Stimulated activated CD8-positive, alpha-beta memory T cell treated with anti-CD3 and anti-CD28 coated beads, Interleukin-7, amount 100 ng/mL, for 1 hour (primary cell): ENCODE measurements around the gene TSPAN3.

Experiments used
- DNase-seq, 2 donors: peaks; one replicate each; pipeline ENCODE4 v3.0.0-alpha.2; 2020; ENCODE audit warnings: low read depth in 2 of 2

TSPAN3 gene

DNA sequence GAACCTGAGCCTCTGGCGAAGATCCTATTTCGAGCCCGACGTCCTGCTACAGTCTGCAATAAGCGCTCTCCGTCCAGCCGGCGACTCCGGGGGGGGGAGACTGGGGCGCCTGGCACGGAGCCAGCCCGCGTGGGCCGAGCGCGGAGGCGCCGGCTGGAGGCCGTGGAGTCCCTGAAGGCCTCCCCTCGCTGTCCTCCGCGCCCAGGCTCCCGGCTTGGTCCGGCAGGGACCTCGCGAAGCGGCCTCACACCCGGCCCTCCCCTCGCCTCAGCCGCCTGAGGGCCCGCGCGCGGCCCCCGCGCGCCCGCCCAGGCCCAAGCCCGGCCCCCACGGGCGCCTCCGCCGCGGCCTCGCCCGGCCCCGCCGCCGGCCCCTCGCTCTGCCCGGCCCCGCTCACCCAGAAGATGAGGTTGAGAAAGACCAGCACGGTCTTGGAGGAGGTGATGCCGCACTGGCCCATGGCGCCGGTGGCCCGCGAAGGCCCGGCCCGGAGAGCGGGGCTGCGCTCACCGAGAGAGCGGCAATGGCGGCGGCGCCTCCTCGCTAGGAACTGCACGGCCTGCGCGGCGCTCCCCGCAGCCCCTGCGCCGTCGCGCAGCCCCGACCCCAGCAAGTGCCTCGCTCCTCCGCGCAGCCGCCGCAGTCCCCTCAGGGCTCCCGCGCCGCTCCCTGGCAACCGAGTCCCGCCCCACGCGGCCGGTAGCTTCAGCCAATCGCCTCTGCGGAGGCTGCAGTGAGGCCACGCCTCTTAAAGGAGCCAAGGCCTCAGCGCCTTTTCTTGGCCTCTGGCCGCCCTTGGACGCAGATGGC lies at the start of gene TSPAN3:
Gene TSPAN3 (minus strand): TSS at position 615 of the 810 bp plus-strand sequence. CDS start 155 bp downstream, at position 460.
- peak; percentile 82 to 84 for DNase-seq

DNA sequence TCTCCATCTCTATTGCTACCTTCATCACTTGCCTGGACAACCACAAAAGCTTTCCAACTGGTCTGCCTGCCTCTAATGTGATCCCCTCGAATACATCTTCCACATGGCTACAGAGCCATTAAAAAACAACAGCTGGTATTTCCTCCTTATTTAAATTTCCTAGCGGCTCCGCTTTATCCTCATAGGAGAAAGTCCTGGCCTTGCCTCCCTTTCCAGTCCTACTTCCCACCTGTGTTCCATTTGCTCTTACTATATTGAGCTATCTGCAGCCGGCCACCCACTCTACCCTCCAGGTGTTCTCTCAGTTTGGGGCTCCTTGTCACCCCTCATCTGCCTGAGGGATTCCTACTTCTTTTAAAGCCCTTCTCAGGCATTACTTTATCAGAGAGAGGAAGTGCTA lies 49.7 kb upstream of the TSPAN3 start:
- DNase-seq = no peak

DNA sequence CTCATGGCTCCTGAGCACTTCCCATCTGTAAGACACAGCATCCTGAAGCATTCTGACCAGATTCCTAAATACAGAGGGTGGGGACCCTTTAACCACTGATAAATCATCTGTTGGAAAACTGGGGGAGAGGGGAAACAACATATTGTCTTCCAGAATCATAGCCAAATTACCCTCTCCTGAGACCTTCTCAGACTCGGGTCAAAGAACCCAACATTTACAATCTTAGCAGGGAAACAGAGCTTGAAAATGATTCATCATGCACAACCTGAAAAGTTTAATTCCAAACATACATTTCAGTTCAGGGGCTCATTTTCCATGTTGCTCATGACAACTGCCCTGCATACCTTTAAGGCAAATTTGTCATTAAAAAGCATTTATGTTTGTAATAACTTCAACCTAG lies 48.5 kb upstream of the TSPAN3 start:
- no peak for DNase-seq

DNA sequence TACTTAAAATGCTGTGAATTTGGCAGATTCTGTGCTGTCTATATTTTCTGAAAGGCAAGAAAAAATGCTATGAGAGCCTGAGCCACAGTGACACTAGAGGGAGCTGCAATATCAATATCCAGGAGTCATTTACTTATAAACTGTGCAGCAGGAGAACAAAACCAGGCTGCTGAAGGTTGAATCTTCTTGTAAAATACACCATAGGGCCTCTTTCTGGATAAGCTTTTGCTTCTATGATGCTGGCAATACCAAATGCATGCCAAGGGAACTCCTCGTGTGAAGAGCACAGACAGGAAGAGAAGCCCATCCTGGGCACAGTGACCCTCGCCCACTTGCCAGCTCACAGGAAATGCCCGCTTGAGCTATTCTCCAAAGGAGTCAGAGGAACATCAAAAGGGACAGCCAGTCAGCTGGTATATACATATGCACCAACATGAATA lies 48.0 kb upstream of the TSPAN3 start:
- no peak for DNase-seq

DNA sequence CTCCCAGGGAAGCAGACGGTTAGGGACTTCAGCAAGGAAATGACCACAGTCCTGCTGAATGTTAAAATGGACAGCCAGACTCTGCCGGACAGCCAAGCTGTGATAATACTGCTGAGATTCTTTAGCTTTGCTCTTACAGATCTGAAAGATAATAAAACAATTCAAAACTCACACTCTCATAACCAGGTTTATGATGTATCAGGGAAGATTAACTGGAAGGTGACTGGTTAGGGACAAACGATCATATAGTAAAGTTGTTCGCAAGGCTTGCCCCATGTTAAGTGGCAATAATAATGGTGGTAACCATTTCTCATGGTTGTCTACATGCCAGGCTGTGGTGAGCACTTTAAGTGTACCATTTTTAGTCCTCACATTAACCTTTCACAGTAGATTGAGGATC lies 44.3 kb upstream of the TSPAN3 start:
- DNase-seq = no peak

DNA sequence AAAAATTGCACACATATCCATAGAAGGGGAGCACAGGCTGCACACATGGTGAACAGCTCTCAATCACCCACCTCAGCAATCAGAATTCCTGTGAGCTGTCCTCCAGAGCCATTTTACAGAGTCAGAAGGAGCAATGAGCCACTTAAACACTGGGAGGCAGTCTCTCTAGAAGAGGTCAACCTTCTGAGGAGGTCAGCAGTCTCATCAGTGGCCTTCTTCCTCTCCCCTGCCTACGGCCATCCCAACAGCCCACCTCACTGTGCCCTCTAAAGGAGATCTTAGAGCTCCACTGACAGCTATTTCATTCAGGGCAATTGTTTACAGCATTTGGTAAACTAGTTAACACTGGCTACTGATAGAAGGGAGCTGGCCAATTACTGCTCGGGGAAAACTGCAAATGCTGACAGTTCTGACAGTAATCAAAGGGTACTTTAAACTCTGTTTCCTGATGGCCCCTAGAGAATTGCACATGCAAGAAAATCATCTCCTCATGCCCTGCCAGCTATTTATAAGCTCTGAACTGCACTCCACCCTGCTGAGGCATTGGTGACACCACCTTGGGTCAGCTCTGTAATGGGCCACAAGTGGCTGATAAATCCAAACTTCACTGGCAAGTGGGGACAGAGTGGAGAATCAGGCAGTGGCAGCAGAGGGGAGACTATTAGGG lies 42.1 kb upstream of the TSPAN3 start:
- no peak for DNase-seq

DNA sequence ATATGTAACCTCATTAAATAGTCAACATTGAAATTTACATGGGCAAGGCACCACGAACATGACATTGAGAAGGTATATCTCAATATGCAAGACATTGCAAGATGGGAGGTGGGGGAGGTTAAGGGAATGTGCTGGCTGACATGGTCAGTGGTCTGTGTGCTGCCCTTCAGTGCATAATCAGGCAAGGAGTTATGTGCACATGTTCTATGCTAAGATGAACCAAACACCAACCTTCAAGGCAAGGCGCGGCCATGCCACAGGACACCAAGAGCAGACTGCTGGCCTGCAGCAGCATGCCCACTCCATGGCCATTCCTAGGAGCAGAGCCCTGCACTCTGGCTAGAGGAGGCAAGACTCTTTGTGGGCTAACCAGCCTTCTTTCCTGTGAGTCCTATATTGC lies 40.9 kb upstream of the TSPAN3 start:
- DNase-seq = no peak

DNA sequence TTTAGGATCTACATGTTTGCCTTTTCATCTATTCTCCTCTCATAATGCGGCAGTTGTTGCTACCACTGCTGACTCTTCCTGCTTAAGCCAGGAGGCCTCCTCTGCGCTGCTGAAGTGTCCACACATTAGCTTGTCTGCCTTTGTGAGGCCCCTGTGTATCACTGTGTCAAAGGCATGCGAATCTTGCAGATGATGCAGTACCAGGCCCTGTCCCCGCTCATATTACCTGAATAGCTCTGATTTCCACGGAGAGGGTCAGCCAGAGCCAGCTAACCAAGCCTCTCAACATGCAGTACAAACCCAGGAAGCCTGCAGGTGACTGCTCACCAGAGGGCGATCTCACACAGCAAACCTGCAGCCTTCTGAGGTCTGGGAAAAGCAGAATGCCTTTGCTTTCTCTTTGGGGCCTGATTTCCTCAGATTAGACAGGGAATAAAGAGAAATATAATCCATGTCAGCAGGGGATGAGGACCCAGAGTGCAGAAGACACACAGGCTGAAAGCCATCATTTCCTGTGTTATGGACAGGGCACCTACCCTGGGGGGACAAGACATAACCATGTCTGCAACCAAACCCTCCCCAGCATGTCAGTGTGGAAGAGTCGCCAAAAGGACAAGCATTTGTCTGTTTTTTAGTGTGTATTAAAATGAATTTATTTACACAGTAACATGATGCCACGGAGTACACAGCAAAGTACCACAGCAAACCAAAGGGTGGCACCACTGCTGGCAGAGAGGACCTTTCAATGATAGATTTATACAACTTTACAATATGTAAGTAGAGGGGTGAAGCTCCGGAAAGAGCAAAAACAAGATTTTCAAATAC lies 36.8 kb upstream of the TSPAN3 start:
- DNase-seq = peak in 1 of 2 donors; percentile 2

DNA sequence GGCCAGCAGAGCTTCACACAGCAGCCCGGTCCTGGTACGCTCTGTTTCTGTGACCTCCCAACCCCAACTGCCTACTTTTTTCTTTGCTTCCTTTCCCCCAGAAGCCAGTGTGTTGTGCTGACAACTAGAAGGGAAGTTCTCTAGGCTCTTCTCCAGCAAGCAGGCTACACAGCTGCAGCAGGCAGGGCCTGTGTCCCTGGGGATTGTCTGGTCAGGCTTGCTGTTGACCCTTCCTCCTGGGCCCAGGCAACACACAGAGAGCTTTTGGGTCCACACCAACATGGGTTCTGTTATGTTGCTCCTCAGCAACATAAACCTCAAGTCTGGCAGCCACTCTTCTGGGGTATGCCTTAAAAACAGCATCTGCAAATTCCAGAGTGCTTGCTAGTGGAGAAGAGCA lies 36.2 kb upstream of the TSPAN3 start:
- no peak for DNase-seq

DNA sequence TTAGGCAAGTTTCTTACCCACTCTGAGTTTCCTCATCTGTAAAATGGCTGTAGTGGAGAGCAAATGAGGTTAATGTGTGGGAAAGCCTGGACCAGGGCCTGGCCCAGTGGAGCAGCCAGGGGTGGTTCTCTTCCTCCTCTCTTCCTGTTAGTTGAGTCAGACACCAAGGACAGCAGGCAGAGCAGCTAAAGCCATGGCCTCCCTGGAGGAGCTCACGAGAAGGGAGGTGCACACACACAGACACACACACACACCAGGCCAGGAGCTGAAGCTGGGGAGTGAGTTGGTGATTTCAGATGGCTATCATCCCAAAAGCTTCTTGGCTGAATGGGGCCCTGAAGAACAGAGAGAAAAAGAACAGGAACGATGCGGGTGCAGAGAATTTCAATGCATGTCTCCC lies 33.2 kb upstream of the TSPAN3 start:
- no peak for DNase-seq

DNA sequence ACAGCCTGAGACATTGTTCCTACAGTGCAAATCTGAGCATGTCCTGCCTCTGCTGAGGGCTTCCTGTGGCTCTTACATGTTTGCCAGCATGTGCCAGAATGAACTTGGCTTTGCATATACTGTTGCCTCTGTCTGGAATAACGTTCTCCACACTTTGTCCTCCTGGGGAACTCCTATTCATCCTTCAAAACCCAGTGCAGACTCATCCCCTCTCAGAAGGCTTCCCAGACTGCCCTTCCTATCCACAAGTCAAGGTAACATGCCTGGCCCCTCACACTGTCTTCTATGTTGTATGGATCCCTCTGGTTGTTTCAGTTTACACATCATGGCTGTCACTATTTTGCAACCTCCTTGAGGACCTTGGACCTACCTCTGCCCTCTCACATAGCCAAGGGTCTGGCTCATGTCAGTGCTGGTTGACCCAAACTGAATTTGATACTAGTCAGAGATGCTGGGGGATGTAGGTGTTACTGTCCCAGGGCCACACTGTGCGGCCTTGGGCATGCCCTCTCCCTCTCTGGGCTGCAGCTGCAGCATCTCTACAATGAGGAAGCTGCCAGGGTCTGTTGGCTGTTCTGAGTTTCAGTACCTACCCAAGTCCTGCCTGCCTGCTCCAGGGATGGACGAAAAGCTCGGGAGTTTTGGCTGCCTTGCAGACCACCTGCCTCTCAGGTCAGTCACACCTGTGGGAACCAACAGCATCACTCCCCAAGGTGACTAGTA lies 29.0 kb upstream of the TSPAN3 start:
- no peak for DNase-seq

DNA sequence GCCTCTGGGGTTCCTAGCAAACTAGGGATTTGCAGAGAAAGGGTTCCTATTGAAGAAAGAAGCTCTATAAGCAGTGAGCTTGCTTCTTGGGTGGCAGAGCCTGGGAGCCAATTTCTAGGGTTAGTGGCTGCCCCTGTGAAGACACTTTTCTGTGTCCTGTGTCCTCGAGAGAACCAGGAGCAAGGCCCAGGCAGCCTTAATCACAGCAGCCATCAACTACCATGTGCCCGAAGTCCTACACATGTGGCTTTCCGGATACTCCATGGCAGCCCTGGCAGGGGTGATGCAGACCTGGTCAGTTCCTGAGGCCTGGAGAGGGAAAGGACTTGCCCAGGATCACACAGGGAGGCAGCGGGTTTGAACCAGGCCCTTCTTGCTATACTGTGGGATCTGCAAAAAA lies 27.7 kb upstream of the TSPAN3 start:
- no peak for DNase-seq

DNA sequence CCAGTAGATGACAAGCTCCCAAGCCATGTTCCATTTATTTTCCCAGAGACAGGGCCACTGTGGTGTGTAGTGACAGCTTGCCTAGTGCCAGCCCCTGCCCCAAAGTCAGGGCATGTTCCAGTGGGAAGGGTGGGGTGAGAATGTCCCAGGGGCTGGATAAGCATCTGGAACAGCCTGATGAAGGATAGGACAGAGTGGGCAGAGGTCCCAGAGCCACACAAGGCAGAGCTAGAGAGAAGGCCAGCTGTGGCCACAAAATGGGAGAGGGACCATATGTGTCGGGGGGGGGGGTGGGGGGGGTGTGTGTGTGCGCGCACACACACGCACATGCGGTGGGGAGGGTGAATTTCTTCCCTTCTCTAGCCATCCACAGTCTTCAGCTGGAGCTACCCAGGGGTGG lies 27.0 kb upstream of the TSPAN3 start:
- DNase-seq = no peak

DNA sequence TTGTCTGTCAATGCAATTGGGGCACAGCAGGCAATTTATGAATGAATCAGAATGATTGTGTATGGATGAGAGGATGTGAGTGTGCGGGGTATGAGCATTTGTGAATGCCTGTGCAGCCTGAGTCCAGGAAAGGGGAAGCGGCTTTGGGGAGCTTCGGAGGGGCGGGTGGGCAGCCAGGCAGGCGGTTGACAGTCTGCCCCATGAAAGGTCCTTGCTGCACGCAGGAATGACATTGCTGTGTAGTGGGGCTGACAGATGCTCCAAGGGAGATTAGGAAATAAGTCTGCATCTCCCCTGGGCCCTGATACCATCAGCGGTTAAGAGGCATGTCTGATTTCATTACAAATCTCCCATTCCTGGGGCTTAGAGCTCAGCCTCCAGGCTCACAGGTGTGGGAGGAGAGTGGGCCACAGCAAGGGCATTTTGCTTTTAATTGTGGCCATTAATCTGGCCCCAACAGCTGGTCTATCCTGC lies 26.4 kb upstream of the TSPAN3 start:
- DNase-seq = no peak

DNA sequence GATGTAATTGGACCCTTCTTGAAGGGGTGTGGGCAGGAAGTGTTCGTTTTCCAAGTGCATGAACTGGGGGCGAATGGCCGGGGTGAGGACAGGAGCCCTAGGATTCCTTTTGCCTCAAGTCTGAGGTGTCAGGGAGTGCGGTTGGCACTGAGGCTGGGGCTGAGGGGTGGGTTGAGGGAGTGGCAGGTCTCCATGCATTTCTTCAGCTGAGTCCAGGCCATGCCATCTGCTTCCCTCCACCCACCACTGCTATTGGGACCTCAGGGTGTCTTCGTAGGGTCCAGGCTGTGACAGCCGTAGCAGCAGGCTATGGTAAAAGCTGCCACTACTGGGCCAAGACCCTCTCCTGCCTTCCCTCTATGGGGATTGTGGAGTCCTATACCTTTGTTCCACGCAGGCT lies 25.6 kb upstream of the TSPAN3 start:
- DNase-seq = no peak

DNA sequence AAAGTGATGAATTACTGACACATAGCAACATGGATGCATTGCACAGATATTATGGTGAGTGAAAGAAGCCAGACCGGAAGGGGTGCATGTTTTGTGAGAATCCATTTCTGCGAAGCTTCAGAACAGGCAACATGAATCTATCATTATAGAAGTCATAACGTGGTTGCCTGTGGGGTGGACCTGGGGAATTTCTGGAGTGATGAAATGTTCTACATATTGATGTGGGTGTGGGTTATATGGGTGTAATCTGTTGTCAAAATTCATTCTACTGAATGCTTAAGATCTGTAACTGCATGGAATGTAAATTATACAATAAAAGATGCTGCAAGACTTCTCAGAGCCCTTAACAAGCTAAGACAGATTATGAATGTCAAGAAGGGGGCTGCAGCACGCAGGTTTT lies 25.2 kb upstream of the TSPAN3 start:
- DNase-seq = no peak

DNA sequence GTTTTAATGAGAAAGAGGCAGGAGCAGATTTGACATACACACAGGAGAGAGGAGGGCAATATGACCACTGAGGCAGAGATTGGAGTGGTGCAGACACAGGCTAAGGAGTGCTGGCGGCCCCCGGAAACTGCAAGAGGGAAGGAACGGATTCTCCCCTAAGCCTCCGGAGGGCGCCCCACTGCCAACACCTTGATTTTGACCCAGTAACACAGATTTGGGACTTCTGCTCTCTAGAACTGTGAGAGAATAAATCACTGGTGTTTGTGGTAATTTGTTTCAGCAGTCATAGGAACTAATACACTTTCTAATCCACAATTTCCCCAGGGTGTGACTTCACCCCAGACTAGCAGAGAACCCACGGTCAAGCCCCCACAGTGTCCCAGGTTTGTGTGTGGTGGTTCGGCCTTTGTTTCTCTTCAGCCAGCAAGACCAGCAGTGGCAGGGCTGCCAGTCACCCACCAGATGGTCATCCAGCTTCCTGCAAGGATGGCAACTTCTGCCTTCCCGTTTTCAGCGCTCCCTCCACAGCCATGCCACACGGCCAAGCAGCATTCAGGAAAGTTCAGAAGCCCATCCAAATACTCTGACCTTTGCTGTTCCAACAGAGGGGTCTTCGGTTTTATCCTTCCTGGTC lies 23.6 kb upstream of the TSPAN3 start:
- DNase-seq = no peak

DNA sequence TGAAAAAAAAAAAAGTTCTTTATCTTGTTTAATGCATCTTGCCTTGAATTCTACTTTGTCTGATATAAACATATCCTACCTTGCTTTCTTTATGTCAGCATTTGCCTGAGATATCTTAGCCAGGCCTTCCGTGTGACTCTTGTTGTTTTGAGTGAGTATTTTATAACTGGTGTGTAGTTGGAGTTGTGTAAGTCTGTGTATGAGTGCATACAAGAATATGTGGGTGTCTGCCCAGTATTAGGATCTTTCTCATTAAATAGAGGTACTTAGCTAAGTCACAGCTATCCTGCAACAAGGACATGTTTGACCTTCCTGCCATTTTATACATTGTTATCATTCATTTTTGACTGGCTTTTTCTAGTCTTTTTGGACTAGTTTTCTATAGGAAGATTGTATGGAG lies 22.5 kb upstream of the TSPAN3 start:
- no peak for DNase-seq

DNA sequence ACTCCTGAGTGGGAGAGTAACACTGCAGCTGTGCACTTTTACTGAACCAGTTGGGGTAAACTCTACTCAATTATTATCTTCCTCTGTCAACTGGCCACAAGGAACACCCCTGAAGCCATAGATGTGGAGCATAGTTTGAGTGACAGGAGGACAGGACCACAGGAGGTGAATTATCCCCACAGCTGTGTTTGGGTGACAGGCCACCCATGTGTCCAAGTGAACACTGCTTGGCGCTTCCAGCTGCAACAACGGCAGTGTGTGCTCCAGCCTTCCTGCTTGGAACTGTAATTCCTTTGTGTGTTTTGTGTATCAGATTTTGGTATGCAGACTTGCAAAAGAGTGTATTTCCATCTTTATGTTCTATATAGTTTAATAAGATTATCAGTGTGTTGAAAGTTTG lies 20.2 kb upstream of the TSPAN3 start:
- no peak for DNase-seq

DNA sequence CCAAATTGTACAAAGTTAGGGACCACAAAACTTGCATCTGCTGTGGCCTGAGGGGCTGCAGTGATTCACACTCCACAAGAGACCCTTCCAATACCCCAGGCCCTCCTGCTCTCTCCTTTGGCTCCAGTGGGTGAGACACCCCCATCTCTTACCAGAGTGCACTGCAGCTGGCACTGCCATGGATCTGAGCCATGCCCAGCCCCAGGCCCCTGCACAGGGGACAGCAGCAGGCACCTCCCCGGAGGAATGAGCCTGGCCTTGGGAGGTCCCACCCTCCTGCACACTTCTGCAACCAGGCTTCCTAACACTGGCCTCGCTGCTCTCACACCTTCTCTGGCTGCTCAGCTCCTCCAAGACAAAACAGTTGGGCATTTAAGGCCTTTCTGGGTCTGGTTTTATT lies 16.3 kb upstream of the TSPAN3 start:
- no peak for DNase-seq

DNA sequence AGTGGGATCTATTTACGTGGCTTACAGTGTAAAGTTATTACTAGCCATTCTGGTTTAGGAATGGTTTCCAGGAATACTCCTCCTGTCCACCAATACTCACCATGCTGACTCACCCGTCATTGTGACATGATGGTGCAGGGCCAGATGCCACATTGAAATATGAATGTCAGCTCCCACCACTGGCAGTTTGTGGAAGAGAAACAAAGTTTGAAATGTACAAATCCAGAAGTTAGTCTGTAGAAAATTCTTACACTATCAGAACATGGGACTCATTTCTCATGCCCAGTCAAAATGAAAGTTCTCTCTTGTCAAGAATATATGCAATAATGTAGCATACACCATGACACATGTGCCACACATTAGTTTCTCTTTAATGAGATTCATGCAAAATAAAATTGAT lies 14.4 kb upstream of the TSPAN3 start:
- no peak for DNase-seq
